GM12878 (cell line): ENCODE results near the gene RBPJL.

Experiments used
- CHD1 ChIP-seq: IDR thresholded peaks from 2 replicates; pipeline ENCODE4 v1.6.1; 2012; ENCODE audit warnings: low read depth, low read length, improper control_type of control experiment
- NFYB ChIP-seq: IDR thresholded peaks from 2 replicates; pipeline ENCODE4 v1.6.1; 2011; ENCODE audit warnings: low read depth, mild to moderate bottlenecking, low read length, improper control_type of control experiment, moderate library complexity; ENCODE audit not compliant: insufficient read depth
- POLR2A ChIP-seq: IDR thresholded peaks from 2 replicates; pipeline ENCODE4 v1.6.1; 2011; ENCODE audit warnings: low read depth, mild to moderate bottlenecking, low read length
- ZSCAN29 ChIP-seq: fragments of 450-650 bp; IDR thresholded peaks from 2 replicates; pipeline ENCODE4 v1.6.1; 2017; ENCODE audit warnings: mild to moderate bottlenecking, moderate library complexity

DNA sequence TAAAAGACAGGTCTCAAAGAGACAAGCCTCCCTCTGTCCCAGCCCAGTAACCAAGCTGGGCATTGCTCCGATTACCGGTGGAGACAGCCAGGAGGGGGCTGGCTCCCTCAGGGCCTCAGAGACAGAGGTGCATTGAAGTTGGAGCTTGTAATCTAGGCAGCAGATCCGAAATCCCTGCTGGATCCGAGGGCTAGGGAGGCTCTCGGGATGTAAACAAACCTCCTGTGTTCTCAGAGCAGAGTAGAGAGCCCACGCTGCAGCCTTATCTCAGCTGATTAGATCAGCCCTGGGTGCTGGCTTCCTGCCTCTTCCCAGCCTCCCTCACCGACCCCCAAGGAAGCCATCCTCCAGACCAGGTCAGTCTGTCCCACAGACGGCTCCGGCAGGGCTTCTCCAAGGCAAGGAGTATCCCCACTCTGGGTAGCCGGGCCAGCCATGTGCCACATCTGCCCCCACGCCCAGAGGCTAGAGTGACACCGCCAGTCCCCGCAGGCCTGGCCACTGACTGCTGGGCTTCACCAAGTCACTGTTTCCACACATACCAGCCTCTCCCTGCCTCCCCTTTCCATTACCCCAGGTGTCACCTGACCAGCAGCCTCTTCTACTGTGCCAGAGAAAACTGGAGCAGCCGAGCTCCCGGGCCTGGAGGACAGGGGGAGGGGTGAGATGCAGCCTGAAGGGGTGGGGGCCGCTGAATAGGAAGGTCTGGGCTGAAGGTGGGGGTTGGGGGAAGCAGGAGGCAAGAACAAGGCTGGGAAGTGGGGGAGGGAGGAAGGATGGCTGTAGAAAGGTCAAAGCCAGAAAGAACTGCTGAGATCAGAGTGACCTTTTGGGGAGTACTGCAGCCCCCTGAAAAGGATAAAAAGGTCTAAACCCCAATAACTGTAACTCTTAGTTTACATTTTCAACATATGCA is 35.6 kb downstream of the RBPJL start:
- no peak for TF ChIP-seq POLR2A
- no peak for TF ChIP-seq CHD1
- TF ChIP-seq ZSCAN29: no peak
- no peak for TF ChIP-seq NFYB
